Left lobe of liver (tissue), 2 donors: ENCODE data around the gene UNC5A. TPM values are rescaled to one million over a fixed set of nuclear protein-coding genes. Genes with fewer than 3 reads are reported as not detected.
A peak's percentile ranks its signal among the peaks of the same experiment; 100 is the strongest.

ENCODE experiments used
- ATAC-seq: fragments of 200-7000 bp; cut with Tn5 transposase; one replicate; pipeline ENCODE4 v1.9.1; 2020; ENCODE audit warnings: mild to moderate bottlenecking, moderate library complexity
- DNase-seq: peaks from one replicate; pipeline ENCODE4 v3.0.0-alpha.2; 2020; ENCODE audit warnings: low spot score
- total RNA-seq: library from RNA; stranded (reverse); gene quantifications from one replicate; pipeline ENCODE4 v1.2.1, GENCODE V29; 2021
- donor health status: DM: no; HTN: no; CAD: no; lungs with moderate emphysema.
- donor health status: DM: no; HTN: yes; CAD: no.

The UNC5A gene
- not detected for total RNA-seq

- DNase-seq (no peak), ATAC-seq (peak; percentile 33)
Measured at GRCh38 chr5:176810081-176810597, at the start of gene UNC5A. UNC5A (plus strand) TSS chr5:176810559; CDS start chr5:176810751, 192 bp downstream.

DNA sequence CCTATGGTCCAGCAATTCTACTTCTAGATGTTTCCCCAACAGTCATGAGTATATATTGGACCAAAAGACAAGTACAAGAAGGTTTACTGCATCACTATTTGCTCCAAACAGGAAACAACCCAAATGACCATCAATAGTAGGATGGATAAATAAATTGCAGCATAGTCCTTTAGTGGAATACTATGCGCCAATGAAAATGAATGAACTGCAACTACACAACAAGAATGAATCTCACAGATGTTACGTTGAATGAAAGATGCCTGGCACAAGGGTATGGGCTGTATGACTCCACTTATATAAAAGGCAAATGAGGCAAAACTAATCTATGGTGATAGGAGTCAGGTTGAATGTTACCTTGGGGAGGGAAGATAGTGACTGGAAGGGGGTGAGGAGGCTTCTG, 48.6 kb upstream of the UNC5A start:
- DNase-seq: no peak
- no peak for ATAC-seq

DNA sequence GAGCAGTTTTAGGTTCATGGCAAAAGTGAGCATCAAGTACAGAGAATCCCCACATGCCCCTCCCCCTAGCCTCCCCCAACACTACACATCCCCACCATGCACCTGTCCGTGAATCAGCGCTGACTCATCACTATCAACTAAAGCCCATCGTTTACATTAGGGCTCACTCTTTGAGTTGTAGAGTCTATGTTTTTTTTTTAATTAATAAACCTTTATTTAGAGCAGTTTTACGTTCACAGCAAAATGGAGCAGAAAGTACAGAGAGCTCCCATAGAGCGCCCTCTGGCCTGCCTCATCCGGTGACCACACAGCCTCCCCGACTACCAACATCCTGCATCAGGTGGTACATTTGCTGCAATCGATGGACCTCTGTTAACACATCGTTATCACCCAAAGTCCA, 47.9 kb upstream of the UNC5A start:
- ATAC-seq (no peak), DNase-seq (peak; percentile 6)

- DNase-seq (no peak), ATAC-seq (no peak)
Measured at GRCh38 chr5:176765687-176766086, 44.7 kb upstream of the UNC5A start.

GRCh38 chr5:176768174-176768970, 42.0 kb upstream of the UNC5A start:
- DNase-seq: peak; percentile 21
- ATAC-seq: no peak

- peak; percentile 6 for DNase-seq
Measured at GRCh38 chr5:176769911-176770310, 40.4 kb upstream of the UNC5A start.

DNA sequence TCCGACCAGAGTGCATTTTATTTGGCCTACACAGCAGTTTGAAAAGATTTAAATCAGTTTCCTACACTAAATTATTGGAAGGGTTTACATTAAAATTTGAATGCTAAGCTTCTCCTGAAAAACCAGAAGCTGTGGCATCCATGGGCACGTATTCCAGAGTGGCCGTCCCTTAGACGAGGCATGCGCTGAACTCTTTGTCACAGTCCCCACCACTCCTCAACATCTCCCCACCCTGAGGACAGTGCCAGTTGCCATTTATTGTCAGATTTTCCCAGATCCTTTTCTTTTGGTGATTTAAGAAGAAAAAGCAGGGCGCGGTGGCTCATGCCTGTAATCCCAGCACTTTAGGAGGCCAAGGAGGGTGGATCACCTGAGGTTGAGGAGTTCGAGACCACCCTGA, 39.9 kb upstream of the UNC5A start:
- no peak for ATAC-seq
- peak; percentile 6 for DNase-seq

More at GRCh38 chr5:176769911-176770310, 40.4 kb upstream of the UNC5A start:
- no peak for ATAC-seq

DNA sequence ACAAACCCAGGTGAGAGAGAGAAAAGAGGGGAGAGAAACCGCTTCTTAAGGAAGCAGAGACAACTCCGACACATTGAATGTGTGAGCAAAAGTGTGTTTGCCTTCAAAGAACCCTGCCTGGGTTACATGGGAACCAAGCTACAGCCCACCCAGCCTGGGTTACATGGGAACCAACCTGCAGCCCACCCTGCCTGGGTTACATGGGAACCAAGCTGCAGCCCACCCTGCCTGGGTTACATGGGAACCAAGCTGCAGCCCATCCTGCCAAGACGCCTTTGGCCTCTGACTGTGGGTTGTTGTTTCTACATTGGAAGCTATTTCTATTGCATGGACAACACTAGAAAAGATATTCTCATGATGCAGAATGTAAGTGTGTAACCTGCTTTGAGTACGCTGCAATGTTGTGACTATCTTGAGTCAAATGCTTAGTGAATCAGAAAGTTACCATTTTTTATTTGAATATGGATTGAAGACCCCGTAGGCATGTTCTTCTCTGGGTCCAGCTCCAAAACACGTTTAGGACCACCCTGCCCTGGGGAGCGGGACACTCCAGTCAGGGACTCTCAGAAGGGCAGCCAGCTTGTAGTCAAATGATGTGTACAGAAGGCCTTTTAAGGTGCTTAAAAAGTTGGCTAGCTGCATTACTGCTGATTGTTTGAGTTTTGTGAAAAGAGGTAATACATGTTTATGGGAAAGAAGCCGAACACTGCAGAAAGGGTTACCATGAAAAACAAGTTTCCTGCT, 39.1 kb upstream of the UNC5A start:
- DNase-seq: peak; percentile 6
- no peak for ATAC-seq

- ATAC-seq: no peak
Measured at GRCh38 chr5:176772271-176773210, 37.8 kb upstream of the UNC5A start.

GRCh38 chr5:176773408-176774035, 36.8 kb upstream of the UNC5A start:
- no peak for ATAC-seq
- peak; percentile 38 for DNase-seq

More at GRCh38 chr5:176772271-176773210, 37.8 kb upstream of the UNC5A start:
- DNase-seq: peak; percentile 11

DNA sequence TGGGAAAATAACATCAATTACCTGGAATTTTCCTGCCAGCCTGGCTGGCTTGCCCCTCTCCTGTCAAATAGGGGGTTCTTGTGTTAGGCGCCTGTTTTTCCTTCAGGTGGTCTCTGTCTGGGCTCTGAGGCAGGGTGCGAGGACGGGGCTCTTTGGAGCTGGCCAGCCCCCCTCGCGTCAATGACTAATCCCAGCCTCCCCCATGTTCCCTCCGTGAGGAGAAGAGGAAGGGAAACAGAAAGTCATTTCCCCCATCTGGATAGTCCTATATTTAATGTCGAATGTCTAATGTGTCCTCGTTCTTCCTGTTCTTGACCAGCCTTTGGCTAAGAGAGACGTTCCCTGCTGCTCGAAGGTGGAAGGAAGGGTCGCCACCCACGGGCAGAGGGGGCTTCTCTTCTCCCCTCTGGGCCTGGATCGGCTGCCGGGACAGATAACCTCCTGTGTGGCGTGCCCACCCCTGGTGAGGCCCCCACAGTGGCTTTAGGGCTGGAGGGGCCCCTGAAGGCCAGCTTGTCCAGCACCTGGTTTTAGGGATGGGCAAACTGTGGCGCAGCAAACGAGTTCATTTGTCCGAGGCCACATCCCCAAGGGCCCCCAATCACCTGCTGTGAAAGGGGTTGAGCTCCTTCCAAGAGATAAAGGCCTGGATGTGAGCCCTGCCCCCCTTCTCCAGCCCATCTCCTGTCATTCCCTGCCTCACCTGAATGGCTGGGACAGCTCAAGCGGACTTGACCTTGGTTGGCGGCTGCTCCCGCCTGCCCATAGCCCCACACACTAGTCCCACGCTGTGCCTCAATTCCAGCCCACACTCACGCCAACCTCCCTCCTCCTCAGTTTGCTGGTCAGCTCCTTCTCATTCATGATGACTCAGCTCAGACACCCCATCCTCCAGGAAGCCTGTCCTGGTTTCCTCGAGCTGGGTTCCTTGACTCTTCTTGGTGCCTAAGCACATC, 35.9 kb upstream of the UNC5A start:
- DNase-seq: peak; percentile 35
- ATAC-seq: no peak

DNA sequence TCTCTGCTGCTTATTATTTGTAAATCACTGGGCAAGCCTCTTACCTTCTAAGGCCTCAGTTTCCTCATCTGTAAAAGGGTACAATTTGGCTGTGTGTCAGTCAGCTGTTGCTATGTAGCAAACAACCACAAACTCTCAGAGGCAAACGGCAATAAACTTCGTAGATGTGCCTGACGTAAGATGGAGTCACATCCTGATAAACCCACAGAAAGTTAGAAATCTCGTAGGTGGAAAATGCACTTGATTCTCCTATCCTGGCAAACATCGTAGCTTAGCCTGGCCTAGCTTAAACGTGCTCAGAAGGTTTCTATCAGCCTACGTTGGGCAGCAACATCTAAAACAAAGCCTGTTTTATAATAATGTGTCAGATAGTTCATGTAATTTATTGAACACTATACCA, 35.0 kb upstream of the UNC5A start:
- no peak for ATAC-seq
- no peak for DNase-seq

- ATAC-seq (no peak), DNase-seq (peak; percentile 32)
Measured at GRCh38 chr5:176776141-176776865, 34.1 kb upstream of the UNC5A start.

GRCh38 chr5:176776916-176777315, 33.4 kb upstream of the UNC5A start:
- peak; percentile 7 for DNase-seq
- no peak for ATAC-seq

- DNase-seq (peak; percentile 31), ATAC-seq (no peak)
Measured at GRCh38 chr5:176778921-176779465, 31.4 kb upstream of the UNC5A start.

DNA sequence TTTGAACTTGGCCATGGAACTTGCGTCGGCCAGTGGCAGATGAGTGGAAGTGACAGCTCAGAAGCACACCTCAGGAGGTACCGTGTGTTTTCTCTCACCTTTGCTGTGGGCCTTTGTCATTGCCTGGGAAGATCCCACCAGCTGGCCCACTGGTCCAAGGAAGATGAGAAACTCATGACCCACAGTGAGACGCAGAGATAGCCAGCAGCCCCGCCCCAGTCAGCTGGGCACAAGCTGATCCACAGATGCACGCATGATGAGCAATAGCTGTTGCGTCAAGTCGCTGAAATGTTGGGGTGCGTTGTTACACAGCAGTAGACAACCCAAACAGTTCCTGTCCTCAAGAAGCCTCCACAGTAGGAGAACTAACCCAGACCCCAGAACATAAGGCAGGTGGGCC, 30.8 kb upstream of the UNC5A start:
- no peak for ATAC-seq
- peak; percentile 11 for DNase-seq

DNA sequence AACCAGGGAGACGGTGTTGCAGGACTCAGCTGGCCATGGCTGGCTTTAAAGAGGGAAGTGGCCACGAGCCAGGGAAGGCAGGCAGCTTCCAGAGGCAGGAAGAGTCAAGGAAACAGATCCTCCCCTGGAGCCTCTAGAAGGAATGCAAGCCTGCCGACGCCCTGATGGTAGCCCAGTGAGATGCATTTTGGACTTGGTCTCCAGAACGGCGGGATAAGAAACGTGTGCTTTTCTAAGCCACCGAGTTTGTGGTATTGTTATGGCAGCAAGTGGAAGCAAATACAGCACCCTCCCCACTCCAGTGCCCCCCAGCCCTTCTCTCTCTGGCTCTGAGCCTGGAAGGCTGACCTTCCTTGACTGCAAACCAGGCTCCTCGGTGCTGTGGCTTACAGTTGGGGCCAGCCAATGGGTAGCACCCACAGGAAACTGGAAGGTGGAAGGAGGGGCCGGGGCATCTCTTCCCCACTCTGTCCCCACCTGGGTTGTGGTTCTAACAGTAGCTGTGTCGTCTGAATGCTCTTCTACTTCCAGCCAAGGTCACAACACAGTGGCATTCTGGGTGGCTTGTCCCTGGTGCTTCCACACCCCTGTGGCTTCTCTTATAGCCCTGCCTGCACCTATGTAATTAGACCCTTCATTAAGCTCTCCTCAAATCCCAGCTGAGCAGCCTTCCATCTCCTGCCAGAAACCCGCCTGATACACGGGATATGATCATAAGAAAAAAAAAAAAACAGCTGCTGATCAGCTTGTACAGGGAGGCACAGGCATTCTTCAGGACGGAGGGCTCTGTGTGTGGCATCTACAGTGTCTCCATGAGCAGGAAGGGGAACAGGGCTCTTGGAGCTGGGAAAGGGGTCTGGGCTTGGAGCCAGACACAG, 29.9 kb upstream of the UNC5A start:
- DNase-seq (peak; percentile 38), ATAC-seq (no peak)
